Calu3 (cell line): ENCODE measurements around the gene SLCO2A1. TPM values are rescaled to one million over a fixed set of nuclear protein-coding genes. Genes with fewer than 3 reads are reported as not detected.

ENCODE experiments used
- BruUV-seq: library from RNA; stranded (reverse); fragments of 400-500 nt; replicated peaks from 2 replicates; lab custom pipeline; 2021; lab: Mats Ljungman, UMichigan
- CTCF ChIA-PET: fragments of 300-600 bp; sonication (Branson Sonifier 250); formaldehyde crosslinking; loops from one replicate; lab custom pipeline; 2022; ENCODE audit warnings: antibody characterized with exemption; lab: Charles Lee
- DNase-seq: peaks from one replicate; pipeline ENCODE4 v3.0.0; 2022
- H3K27ac Mint-ChIP-seq: one replicate; pipeline ENCODE4 v1.8.0; 2022; ENCODE audit warnings: mixed read lengths; ENCODE audit not compliant: unreplicated experiment
- H3K27me3 Mint-ChIP-seq: one replicate; pipeline ENCODE4 v1.8.0; 2022; ENCODE audit warnings: mixed read lengths; ENCODE audit not compliant: unreplicated experiment
- H3K36me3 Mint-ChIP-seq: one replicate; pipeline ENCODE4 v1.8.0; 2022; ENCODE audit warnings: mild to moderate bottlenecking, moderate library complexity, mixed read lengths; ENCODE audit not compliant: insufficient read depth, unreplicated experiment
- H3K4me1 Mint-ChIP-seq: one replicate; pipeline ENCODE4 v1.8.0; 2022; ENCODE audit warnings: mild to moderate bottlenecking, low read depth, mixed read lengths; ENCODE audit not compliant: unreplicated experiment
- H3K4me3 Mint-ChIP-seq: one replicate; pipeline ENCODE4 v1.8.0; 2022; ENCODE audit warnings: mild to moderate bottlenecking, low read depth, moderate library complexity, mixed read lengths; ENCODE audit not compliant: unreplicated experiment
- H3K9me3 Mint-ChIP-seq: one replicate; pipeline ENCODE4 v1.8.0; 2022; ENCODE audit warnings: low read depth, mixed read lengths; ENCODE audit not compliant: unreplicated experiment
- intact Hi-C: fragments of 100-400 bp; cut with micrococcal nuclease; formaldehyde crosslinking; loops from one replicate; pipeline ENCODE4 v1.10.0; 2022; ENCODE audit not compliant: unreplicated experiment
- total RNA-seq: library from RNA; stranded (reverse); gene quantifications from 2 replicates; pipeline ENCODE4 v1.2.3, GENCODE V29; 2022
- TF ChIP-seq, protein P1 (sequence below): fragments of 200-600 bp; IDR thresholded peaks from one replicate; pipeline ENCODE4 v1.8.0; 2022; ENCODE audit warnings: antibody characterized with exemption; ENCODE audit not compliant: unreplicated experiment

Gene SLCO2A1
- total RNA-seq, 1 experiment from 2014 or later = not detected

DNA sequence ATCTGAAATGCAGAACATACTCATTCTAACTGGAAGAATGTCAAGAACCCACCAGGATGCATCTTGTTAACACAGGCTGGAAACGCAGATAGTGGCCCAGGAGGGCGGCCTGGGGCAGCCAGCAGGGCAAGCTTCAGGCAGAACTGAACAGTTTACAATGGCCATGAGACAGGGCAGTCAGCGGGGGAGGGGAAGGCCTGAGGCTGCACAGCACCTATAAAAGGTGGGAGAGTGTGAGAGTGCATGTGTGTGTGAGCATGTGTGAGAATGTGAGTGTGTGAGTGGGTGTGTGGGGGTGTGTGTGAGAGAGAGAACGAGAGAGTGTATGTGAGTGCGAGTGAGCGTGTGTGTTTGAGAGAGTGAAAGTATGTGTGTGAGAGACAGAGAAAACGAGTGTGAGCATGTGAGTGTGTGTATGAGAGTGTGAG lies 26.8 kb upstream of the SLCO2A1 start:
- no peaks in the 10 kb centered on the region for H3K9me3 Mint-ChIP-seq
- BruUV-seq = no TSS peak
- H3K27me3 Mint-ChIP-seq = peaks cover 60% of the 10 kb centered on the region
- H3K4me3 Mint-ChIP-seq = no peak overlapping the region
- H3K27ac Mint-ChIP-seq = no peak overlapping the region
- no peaks in the 10 kb centered on the region for H3K36me3 Mint-ChIP-seq
- CTCF ChIA-PET = no interaction called here
- intact Hi-C loops = loop anchor here (5.0 kb wide), 1 partner anchor 124 kb away; no protein-coding TSS in a partner anchor
- DNase-seq = no peak
- TF ChIP-seq, protein P1, sequence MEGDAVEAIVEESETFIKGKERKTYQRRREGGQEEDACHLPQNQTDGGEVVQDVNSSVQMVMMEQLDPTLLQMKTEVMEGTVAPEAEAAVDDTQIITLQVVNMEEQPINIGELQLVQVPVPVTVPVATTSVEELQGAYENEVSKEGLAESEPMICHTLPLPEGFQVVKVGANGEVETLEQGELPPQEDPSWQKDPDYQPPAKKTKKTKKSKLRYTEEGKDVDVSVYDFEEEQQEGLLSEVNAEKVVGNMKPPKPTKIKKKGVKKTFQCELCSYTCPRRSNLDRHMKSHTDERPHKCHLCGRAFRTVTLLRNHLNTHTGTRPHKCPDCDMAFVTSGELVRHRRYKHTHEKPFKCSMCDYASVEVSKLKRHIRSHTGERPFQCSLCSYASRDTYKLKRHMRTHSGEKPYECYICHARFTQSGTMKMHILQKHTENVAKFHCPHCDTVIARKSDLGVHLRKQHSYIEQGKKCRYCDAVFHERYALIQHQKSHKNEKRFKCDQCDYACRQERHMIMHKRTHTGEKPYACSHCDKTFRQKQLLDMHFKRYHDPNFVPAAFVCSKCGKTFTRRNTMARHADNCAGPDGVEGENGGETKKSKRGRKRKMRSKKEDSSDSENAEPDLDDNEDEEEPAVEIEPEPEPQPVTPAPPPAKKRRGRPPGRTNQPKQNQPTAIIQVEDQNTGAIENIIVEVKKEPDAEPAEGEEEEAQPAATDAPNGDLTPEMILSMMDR = no peak
- H3K4me1 Mint-ChIP-seq = peaks cover 9% of the 10 kb centered on the region

DNA sequence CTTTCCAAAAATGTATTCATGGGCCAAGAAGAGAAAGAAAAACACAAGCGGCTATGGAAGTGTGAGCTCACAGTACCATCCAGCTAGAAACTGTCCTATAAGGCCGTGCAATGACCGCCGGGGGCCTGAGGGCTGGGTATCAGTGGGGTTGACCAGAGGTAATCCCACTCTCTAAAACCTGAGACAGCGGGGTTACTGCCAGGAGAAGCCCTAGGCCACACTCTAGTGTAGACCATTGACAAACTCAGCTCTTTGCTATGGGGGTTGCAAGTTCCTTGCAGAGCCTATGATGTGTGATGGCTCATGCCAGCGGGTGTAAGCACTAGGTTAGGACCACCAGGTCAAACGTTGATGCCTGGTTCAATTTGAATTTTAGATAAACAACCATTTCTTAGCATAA lies 25.9 kb upstream of the SLCO2A1 start:
- Mint-ChIP-seq H3K36me3 (no peaks in the 10 kb centered on the region), H3K27ac (no peak overlapping the region), H3K4me1 (peaks cover 9% of the 10 kb centered on the region), H3K27me3 (peaks cover 60% of the 10 kb centered on the region), H3K4me3 (no peak overlapping the region), H3K9me3 (no peaks in the 10 kb centered on the region)
- TF ChIP-seq, protein P1 = no peak
- CTCF ChIA-PET = no interaction called here
- intact Hi-C loops = loop anchor here (5.0 kb wide), 1 partner anchor 123 kb away; no protein-coding TSS in a partner anchor
- BruUV-seq = no TSS peak
- DNase-seq = no peak

DNA sequence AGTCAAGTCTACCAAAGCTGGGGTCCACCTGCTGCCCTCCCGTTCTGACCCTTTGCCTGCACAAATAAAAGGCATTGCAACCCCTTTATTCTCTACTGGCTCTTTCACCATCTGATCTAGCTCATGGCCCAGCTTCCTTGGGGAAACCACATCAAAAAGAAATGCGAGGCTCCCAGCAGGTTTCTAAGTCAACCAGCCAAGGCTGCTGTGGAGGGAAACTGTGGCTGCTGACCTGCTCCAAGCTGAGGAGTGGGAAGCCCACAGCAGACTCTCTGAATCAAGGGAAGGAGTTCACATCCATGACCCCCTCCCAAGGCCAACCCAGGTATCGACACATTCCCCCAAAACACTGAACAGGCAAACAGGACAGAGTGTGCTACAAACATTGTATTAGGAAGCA lies 25.2 kb upstream of the SLCO2A1 start:
- no TSS peak for BruUV-seq
- H3K4me3 Mint-ChIP-seq = no peak overlapping the region
- H3K9me3 Mint-ChIP-seq = no peaks in the 10 kb centered on the region
- H3K4me1 Mint-ChIP-seq = peaks cover 9% of the 10 kb centered on the region
- CTCF ChIA-PET = interaction anchor here (1.1 kb wide), 1 partner anchor 13 kb away, joined by 3 read pairs; no protein-coding TSS in a partner anchor
- no peak overlapping the region for H3K27ac Mint-ChIP-seq
- no peaks in the 10 kb centered on the region for H3K36me3 Mint-ChIP-seq
- no peak for DNase-seq
- H3K27me3 Mint-ChIP-seq = peaks cover 60% of the 10 kb centered on the region
- intact Hi-C loops = loop anchor here (5.0 kb wide), 1 partner anchor 123 kb away; no protein-coding TSS in a partner anchor
- TF ChIP-seq, protein P1 = no peak

DNA sequence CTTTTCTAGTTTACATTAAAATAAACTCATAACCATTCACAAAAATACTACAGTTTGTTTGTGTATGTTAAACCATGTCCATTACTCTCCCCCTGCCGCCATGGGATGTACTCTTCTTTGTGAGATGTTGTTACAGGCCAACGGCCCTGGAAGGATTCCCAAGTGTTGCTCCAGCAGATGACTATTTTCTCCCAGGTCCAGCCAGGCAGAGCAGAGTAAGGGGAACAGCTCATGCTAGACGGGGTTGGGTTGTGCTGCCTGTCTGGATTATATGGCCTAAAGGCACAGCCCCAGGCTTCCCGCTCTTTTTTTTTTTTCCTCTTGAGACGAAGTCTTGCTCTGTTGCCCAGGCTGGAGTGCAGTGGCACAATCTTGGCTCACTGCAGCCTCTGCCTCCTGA lies 24.5 kb upstream of the SLCO2A1 start:
- H3K27me3 Mint-ChIP-seq = peaks cover 60% of the 10 kb centered on the region

More for the DNA sequence above, 24.5 kb upstream of the SLCO2A1 start:
- no TSS peak for BruUV-seq
- Mint-ChIP-seq H3K4me1 (peaks cover 9% of the 10 kb centered on the region), H3K27ac (no peak overlapping the region), H3K4me3 (no peak overlapping the region), H3K9me3 (no peaks in the 10 kb centered on the region), H3K36me3 (no peaks in the 10 kb centered on the region)
- TF ChIP-seq, protein P1 = no peak
- DNase-seq = no peak
- CTCF ChIA-PET = interaction anchor here (1.1 kb wide), 1 partner anchor 14 kb away, joined by 3 read pairs; no protein-coding TSS in a partner anchor
- intact Hi-C loops = no loop called here
